Measurements from ENCODE around the gene NLRP13.

DNA sequence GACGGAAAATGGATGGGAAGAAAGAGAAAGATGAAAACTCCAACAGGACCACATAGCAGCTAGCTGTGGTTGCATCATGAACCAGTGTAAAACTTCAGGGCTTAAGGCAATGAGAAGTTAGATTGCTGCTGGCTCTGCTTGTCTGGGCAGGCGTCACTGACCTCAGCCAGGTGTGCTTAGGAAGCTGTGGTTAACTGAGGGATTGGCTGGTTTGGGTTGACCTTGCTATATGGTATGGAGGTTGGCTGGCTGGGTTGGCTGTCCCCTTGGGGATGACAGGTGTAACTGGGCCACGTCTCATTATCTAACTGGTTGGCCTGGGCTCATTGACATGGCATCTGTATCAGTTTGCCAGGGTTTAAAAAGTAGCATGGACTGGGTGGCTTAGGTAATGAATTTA, 54.9 kb downstream of the NLRP13 start:
- TF ChIP-seq SUZ12 (IDR thresholded peaks at IDR 0.05; ENCODE audit: extremely low read depth, insufficient read depth, insufficient read length): no peak
- no peak for TF ChIP-seq YY1 (IDR thresholded peaks at IDR 0.05; ENCODE audit: insufficient read depth, insufficient read length)
- TF ChIP-seq ZNF274 (IDR thresholded peaks at IDR 0.05; ENCODE audit: low read depth, low read length): no peak

Data from NT2/D1 (cell line).